HS-27A (cell line): Measurements from ENCODE around the gene TIMM23B.
"Not testable (repeated sequence)": the region's sequence is repeated elsewhere in the genome, so short reads cannot be mapped to it uniquely, and the experiment has no call there.

ENCODE experiments used
- DNase-seq: peaks from one replicate; pipeline ENCODE4 v3.0.0-alpha.2; 2012; ENCODE audit warnings: low read depth, missing footprints

The TIMM23B gene

GRCh38 chr10:49941447-49942338 lies at the start of gene TIMM23B, which contains the start of gene PARG:
TSS of gene TIMM23B (plus strand) at chr10:49942053. CDS start at chr10:49942195, 142 bp downstream.
TSS of gene PARG (minus strand) at chr10:49942027. CDS start at chr10:49941725, 302 bp downstream.
- not testable (repeated sequence) for DNase-seq

- not testable (repeated sequence) for DNase-seq
These were observed 41.9 kb upstream of the TIMM23B start for GRCh38 chr10:49899999-49900398.

GRCh38 chr10:49900406-49900805 lies 41.4 kb upstream of the TIMM23B start:
- DNase-seq = not testable (repeated sequence)

- not testable (repeated sequence) for DNase-seq
These were observed 38.0 kb upstream of the TIMM23B start for GRCh38 chr10:49903829-49904228.

GRCh38 chr10:49908290-49909080 lies 33.4 kb upstream of the TIMM23B start:
- not testable (repeated sequence) for DNase-seq

- DNase-seq = not testable (repeated sequence)
These were observed 31.6 kb upstream of the TIMM23B start for GRCh38 chr10:49910295-49910694.

GRCh38 chr10:49916451-49916850 lies 25.4 kb upstream of the TIMM23B start:
- not testable (repeated sequence) for DNase-seq

GRCh38 chr10:49917927-49918326 lies 23.9 kb upstream of the TIMM23B start:
- not testable (repeated sequence) for DNase-seq

GRCh38 chr10:49922041-49922440 lies 19.8 kb upstream of the TIMM23B start:
- DNase-seq = not testable (repeated sequence)

- DNase-seq = not testable (repeated sequence)
These were observed 18.3 kb upstream of the TIMM23B start for GRCh38 chr10:49923572-49923971.

- DNase-seq = not testable (repeated sequence)
These were observed 10.6 kb upstream of the TIMM23B start for GRCh38 chr10:49931276-49931675.

GRCh38 chr10:49931959-49932728 lies 9.7 kb upstream of the TIMM23B start:
- DNase-seq = not testable (repeated sequence)

GRCh38 chr10:49942339-49942705 lies 469 bp downstream of the TIMM23B start:
- DNase-seq = not testable (repeated sequence)

- not testable (repeated sequence) for DNase-seq
These were observed 1.8 kb downstream of the TIMM23B start for GRCh38 chr10:49943607-49944006.

GRCh38 chr10:49948142-49948541 lies 6.3 kb downstream of the TIMM23B start:
- DNase-seq = not testable (repeated sequence)

GRCh38 chr10:49948737-49949136 lies 6.9 kb downstream of the TIMM23B start:
- DNase-seq = not testable (repeated sequence)

- not testable (repeated sequence) for DNase-seq
These were observed 10.2 kb downstream of the TIMM23B start for GRCh38 chr10:49952006-49952405.

- DNase-seq = not testable (repeated sequence)
These were observed 11.3 kb downstream of the TIMM23B start for GRCh38 chr10:49953122-49953521.

GRCh38 chr10:49970331-49970857 lies 28.5 kb downstream of the TIMM23B start:
- not testable (repeated sequence) for DNase-seq

GRCh38 chr10:49971466-49971865 lies 29.6 kb downstream of the TIMM23B start:
- not testable (repeated sequence) for DNase-seq

- DNase-seq = not testable (repeated sequence)
These were observed 30.2 kb downstream of the TIMM23B start for GRCh38 chr10:49972094-49972493.
